SK-N-SH (cell line): ENCODE data around the gene C8G. TPM values are rescaled to one million over a fixed set of nuclear protein-coding genes. Genes with fewer than 3 reads are reported as not detected.

ENCODE experiments used
- CTCF ChIA-PET: fragments of 300-600, 350-600 bp; formaldehyde crosslinking; extraction: SDS; loops from one replicate; lab custom pipeline; 2021; lab: Yijun Ruan, JAX
- POLR2A ChIA-PET: fragments of 350-600 bp; sonication (Branson Sonifier 250); formaldehyde crosslinking; extraction: SDS; loops from one replicate; lab custom pipeline; 2020; ENCODE audit warnings: antibody characterized with exemption, inconsistent platforms; lab: Yijun Ruan, JAX
- DNase-seq: peaks from one replicate; pipeline ENCODE4 v3.0.0; 2012
- H2AFZ ChIP-seq: fragments of 200-600 bp; sonication (generic); 2 replicates; pipeline ENCODE4 v1.8.1; 2016; ENCODE audit warnings: antibody characterized with exemption, mild to moderate bottlenecking, low read depth
- H3F3A ChIP-seq: fragments of 200-600 bp; sonication (generic); replicated peaks from 2 replicates; pipeline ENCODE3; 2016; ENCODE audit warnings: antibody characterized with exemption, mild to moderate bottlenecking; ENCODE audit not compliant: insufficient read depth
- H3K27ac ChIP-seq, 2 experiments: fragments of 200-500 bp in 1 of 2; fragments of 200-600 bp in 1 of 2; sonication (Bioruptor generic) in 1 of 2; sonication (generic), shearing (Covaris generic) in 1 of 2; 2 replicates each; pipeline versions ENCODE4 v1.5.1 to v1.6.1; 2014 to 2016; ENCODE audit warnings: low read depth in 2 of 2, inconsistent platforms in 1 of 2, low read length in 1 of 2, mild to moderate bottlenecking in 1 of 2, mixed read lengths in 1 of 2
- H3K27me3 ChIP-seq: fragments of 200-600 bp; sonication (generic), shearing (Covaris generic); 2 replicates; pipeline ENCODE4 v1.6.1; 2016; ENCODE audit warnings: mixed run types; ENCODE audit not compliant: insufficient read depth
- H3K36me3 ChIP-seq, 2 experiments: fragments of 200-500 bp in 1 of 2; fragments of 200-600 bp in 1 of 2; sonication (Bioruptor generic) in 1 of 2; sonication (generic) in 1 of 2; replicated peaks in 1 of 2; 2 replicates each; pipeline versions ENCODE3 to v1.5.1; 2014 to 2016; ENCODE audit warnings: low read length in 1 of 2, mild to moderate bottlenecking in 1 of 2; ENCODE audit not compliant: insufficient read depth in 2 of 2, control insufficient read depth in 1 of 2
- H3K4me1 ChIP-seq, 2 experiments: fragments of 200-500 bp in 1 of 2; fragments of 200-600 bp in 1 of 2; sonication (Bioruptor generic) in 1 of 2; sonication (generic), shearing (Covaris generic) in 1 of 2; 2 replicates each; pipeline versions ENCODE4 v1.5.1 to v1.6.1; 2014 to 2016; ENCODE audit warnings: low read depth in 1 of 2, low read length in 1 of 2, mixed run types in 1 of 2; ENCODE audit not compliant: insufficient read depth in 2 of 2, control insufficient read depth in 1 of 2
- H3K4me2 ChIP-seq: fragments of 200-600 bp; sonication (generic), shearing (Covaris generic); 2 replicates; pipeline ENCODE4 v1.6.1; 2017; ENCODE audit warnings: mixed run types
- H3K4me3 ChIP-seq, 2 experiments: fragments of 200-500 bp in 1 of 2; fragments of 200-600 bp in 1 of 2; sonication (Bioruptor generic) in 1 of 2; sonication (generic), shearing (Covaris generic) in 1 of 2; 2 replicates each; pipeline versions ENCODE4 v1.5.1 to v1.8.1; 2014 to 2016; ENCODE audit warnings: low read depth in 2 of 2, inconsistent platforms in 1 of 2, low read length in 1 of 2, mild to moderate bottlenecking in 1 of 2, mixed read lengths in 1 of 2, moderate library complexity in 1 of 2
- H3K79me2 ChIP-seq: fragments of 200-600 bp; sonication (generic); 2 replicates; pipeline ENCODE4 v1.8.1; 2017; ENCODE audit warnings: mild to moderate bottlenecking; ENCODE audit not compliant: insufficient read depth
- H3K9ac ChIP-seq: fragments of 200-600 bp; sonication (generic); 2 replicates; pipeline ENCODE4 v1.6.1; 2017; ENCODE audit warnings: mixed run types
- H3K9me2 ChIP-seq: fragments of 200-600 bp; sonication (generic); 2 replicates; pipeline ENCODE4 v1.6.1; 2017; ENCODE audit warnings: mixed run types
- H3K9me3 ChIP-seq: fragments of 200-600 bp; sonication (generic); 2 replicates; pipeline ENCODE4 v1.6.1; 2017; ENCODE audit warnings: mixed run types, mild to moderate bottlenecking, moderate library complexity
- H4K20me1 ChIP-seq: fragments of 200-600 bp; sonication (generic); 2 replicates; pipeline ENCODE4 v1.6.1; 2017; ENCODE audit warnings: mild to moderate bottlenecking, mixed run types; ENCODE audit not compliant: insufficient read depth
- CHD2 ChIP-seq: fragments of 150-350 bp; IDR thresholded peaks from 2 replicates; pipeline ENCODE4 v1.6.1; 2018; ENCODE audit warnings: low read length; ENCODE audit not compliant: partially characterized antibody
- ELF1 ChIP-seq: IDR thresholded peaks from 2 replicates; pipeline ENCODE4 v1.4.0; 2012
- EP300 ChIP-seq, 2 experiments: IDR thresholded peaks; 2 replicates each; pipeline versions ENCODE4 v1.4.0 to v1.6.1; 2012; ENCODE audit warnings: borderline replicate concordance in 1 of 2, low read depth in 1 of 2, low read length in 1 of 2
- FOXJ3 ChIP-seq: sonication (generic); formaldehyde crosslinking; IDR thresholded peaks from 2 replicates; pipeline ENCODE4 v1.5.1; 2020; ENCODE audit warnings: mild to moderate bottlenecking, missing genetic modification reagents
- GATA2 ChIP-seq: sonication (generic); formaldehyde crosslinking; IDR thresholded peaks from 2 replicates; pipeline ENCODE4 v1.5.0; 2020; ENCODE audit warnings: mild to moderate bottlenecking, missing genetic modification reagents
- MXI1 ChIP-seq: IDR thresholded peaks from 2 replicates; pipeline ENCODE4 v1.6.1; 2012; ENCODE audit warnings: mild to moderate bottlenecking, low read depth, low read length, improper control_type of control experiment
- NFIC ChIP-seq: IDR thresholded peaks from 2 replicates; pipeline ENCODE4 v1.4.0; 2012; ENCODE audit warnings: borderline replicate concordance
- RCOR1 ChIP-seq: fragments of 150-350 bp; IDR thresholded peaks from 2 replicates; pipeline ENCODE4 v1.6.1; 2017; ENCODE audit warnings: antibody characterized with exemption, low read length
- RFX5 ChIP-seq: IDR thresholded peaks from 2 replicates; pipeline ENCODE4 v1.6.1; 2012; ENCODE audit warnings: mild to moderate bottlenecking, improper control_type of control experiment, low read length
- TCF12 ChIP-seq: IDR thresholded peaks from 2 replicates; pipeline ENCODE4 v1.4.0; 2012
- YY1 ChIP-seq: IDR thresholded peaks from 2 replicates; pipeline ENCODE4 v1.4.0; 2012; ENCODE audit warnings: low read depth, mild to moderate bottlenecking
- WGBS: methylation state at CpG from one replicate; pipeline ENCODE4 v1.1.6; 2017; ENCODE audit warnings: low lambda C conversion rate; 5-methylcytosine and 5-hydroxymethylcytosine counted together
- polyA plus RNA-seq, 3 experiments: library from polyadenylated mRNA; depleted of rRNA; stranded (reverse); fragments of >200 nt; gene quantifications; 2 replicates each; pipeline ENCODE4 v1.2.3, GENCODE V29; 2012
- TF ChIP-seq, protein P1 (sequence below): IDR thresholded peaks from 2 replicates; pipeline ENCODE4 v1.4.0; 2012; ENCODE audit warnings: low read depth
- TF ChIP-seq, protein P2 (sequence below): fragments of 150-350 bp; IDR thresholded peaks from 2 replicates; pipeline ENCODE4 v1.6.1; 2016; ENCODE audit warnings: mild to moderate bottlenecking, low read depth, low read length
- TF ChIP-seq, protein P3 (sequence below): IDR thresholded peaks from 2 replicates; pipeline ENCODE4 v1.4.0; 2012; ENCODE audit warnings: low read depth, borderline replicate concordance
- TF ChIP-seq, protein P4 (sequence below): IDR thresholded peaks from 2 replicates; pipeline ENCODE4 v1.6.1; 2012; ENCODE audit warnings: mild to moderate bottlenecking, low read depth, low read length, moderate library complexity

C8G gene
- polyA plus RNA-seq, 1 of the 3 experiments (the other 2 are of a cell fraction): 0.28 TPM

DNA sequence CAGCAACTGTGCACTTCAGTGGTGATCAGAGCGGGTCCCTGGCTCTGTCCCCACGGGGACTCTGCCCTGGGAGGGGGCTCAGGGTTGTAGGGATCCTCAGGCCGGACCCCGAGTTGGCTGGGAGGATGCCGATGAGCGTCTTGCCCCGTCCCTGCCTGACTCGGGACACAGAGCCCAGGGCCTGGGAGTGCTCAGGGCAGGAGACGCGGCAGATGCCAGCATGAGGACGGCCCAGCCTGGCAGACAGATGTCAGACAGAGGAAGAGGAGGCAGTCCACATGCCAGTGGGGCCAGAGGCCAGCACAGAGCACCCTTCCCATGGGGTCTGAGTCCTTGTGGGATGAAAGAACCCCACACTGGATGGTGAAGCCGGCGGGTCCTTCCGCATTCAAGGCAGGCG lies 18.3 kb downstream of the C8G start:
- H3K9me2 ChIP-seq: no peaks in the 10 kb centered on the region
- no peaks in the 10 kb centered on the region for H4K20me1 ChIP-seq
- H3K9ac ChIP-seq: no peak overlapping the region
- ChIA-PET POLR2A (no interaction called here), CTCF (interaction anchor here (0.6 to 1.9 kb wide), 3 partner anchors 19 to 68 kb away, joined by 3 to 7 read pairs (median 6); partner anchors contain the start of genes C8G and FBXW5)
- H3K27ac ChIP-seq: no peak overlapping the region
- DNase-seq: no peak
- 79% methylated on average over 14 of the region's 15 CpGs for WGBS
- no peaks in the 10 kb centered on the region for H3F3A ChIP-seq
- peaks cover 0 to 8% of the 10 kb centered on the region in 2 experiments; a peak in 1 of 4 replicates for H3K4me1 ChIP-seq
- no peaks in the 10 kb centered on the region for H3K79me2 ChIP-seq
- no peak for TF ChIP-seq NFIC
- no peak for TF ChIP-seq CHD2
- no peak for TF ChIP-seq RFX5
- TF ChIP-seq FOXJ3 (CRISPR knock-in tag): no peak
- no peak for TF ChIP-seq YY1
- TF ChIP-seq, protein P1, sequence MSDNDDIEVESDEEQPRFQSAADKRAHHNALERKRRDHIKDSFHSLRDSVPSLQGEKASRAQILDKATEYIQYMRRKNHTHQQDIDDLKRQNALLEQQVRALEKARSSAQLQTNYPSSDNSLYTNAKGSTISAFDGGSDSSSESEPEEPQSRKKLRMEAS: no peak
- no peak for TF ChIP-seq EP300 (IDR thresholded peaks at IDR 0.05; ENCODE audit: borderline replicate concordance in 1 of 2, low read depth in 1 of 2, low read length in 1 of 2)
- TF ChIP-seq TCF12: no peak
- no peak for TF ChIP-seq GATA2
- TF ChIP-seq, protein P2, sequence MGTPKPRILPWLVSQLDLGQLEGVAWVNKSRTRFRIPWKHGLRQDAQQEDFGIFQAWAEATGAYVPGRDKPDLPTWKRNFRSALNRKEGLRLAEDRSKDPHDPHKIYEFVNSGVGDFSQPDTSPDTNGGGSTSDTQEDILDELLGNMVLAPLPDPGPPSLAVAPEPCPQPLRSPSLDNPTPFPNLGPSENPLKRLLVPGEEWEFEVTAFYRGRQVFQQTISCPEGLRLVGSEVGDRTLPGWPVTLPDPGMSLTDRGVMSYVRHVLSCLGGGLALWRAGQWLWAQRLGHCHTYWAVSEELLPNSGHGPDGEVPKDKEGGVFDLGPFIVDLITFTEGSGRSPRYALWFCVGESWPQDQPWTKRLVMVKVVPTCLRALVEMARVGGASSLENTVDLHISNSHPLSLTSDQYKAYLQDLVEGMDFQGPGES: no peak
- no peak for TF ChIP-seq MXI1
- no peak for TF ChIP-seq ELF1
- TF ChIP-seq, protein P3, sequence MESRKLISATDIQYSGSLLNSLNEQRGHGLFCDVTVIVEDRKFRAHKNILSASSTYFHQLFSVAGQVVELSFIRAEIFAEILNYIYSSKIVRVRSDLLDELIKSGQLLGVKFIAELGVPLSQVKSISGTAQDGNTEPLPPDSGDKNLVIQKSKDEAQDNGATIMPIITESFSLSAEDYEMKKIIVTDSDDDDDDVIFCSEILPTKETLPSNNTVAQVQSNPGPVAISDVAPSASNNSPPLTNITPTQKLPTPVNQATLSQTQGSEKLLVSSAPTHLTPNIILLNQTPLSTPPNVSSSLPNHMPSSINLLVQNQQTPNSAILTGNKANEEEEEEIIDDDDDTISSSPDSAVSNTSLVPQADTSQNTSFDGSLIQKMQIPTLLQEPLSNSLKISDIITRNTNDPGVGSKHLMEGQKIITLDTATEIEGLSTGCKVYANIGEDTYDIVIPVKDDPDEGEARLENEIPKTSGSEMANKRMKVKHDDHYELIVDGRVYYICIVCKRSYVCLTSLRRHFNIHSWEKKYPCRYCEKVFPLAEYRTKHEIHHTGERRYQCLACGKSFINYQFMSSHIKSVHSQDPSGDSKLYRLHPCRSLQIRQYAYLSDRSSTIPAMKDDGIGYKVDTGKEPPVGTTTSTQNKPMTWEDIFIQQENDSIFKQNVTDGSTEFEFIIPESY: no peak
- no peak for TF ChIP-seq RCOR1
- TF ChIP-seq, protein P4, sequence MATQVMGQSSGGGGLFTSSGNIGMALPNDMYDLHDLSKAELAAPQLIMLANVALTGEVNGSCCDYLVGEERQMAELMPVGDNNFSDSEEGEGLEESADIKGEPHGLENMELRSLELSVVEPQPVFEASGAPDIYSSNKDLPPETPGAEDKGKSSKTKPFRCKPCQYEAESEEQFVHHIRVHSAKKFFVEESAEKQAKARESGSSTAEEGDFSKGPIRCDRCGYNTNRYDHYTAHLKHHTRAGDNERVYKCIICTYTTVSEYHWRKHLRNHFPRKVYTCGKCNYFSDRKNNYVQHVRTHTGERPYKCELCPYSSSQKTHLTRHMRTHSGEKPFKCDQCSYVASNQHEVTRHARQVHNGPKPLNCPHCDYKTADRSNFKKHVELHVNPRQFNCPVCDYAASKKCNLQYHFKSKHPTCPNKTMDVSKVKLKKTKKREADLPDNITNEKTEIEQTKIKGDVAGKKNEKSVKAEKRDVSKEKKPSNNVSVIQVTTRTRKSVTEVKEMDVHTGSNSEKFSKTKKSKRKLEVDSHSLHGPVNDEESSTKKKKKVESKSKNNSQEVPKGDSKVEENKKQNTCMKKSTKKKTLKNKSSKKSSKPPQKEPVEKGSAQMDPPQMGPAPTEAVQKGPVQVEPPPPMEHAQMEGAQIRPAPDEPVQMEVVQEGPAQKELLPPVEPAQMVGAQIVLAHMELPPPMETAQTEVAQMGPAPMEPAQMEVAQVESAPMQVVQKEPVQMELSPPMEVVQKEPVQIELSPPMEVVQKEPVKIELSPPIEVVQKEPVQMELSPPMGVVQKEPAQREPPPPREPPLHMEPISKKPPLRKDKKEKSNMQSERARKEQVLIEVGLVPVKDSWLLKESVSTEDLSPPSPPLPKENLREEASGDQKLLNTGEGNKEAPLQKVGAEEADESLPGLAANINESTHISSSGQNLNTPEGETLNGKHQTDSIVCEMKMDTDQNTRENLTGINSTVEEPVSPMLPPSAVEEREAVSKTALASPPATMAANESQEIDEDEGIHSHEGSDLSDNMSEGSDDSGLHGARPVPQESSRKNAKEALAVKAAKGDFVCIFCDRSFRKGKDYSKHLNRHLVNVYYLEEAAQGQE: no peak
- TF ChIP-seq, all 33 proteins: peak for 0
- Histone ChIP-seq H3K4me2 (no peak overlapping the region), H3K27me3 (no peaks in the 10 kb centered on the region), H3K9me3 (no peaks in the 10 kb centered on the region), H3K36me3 (no peaks in the 10 kb centered on the region), H2AFZ (no peak overlapping the region), H3K4me3 (no peak overlapping the region)
